Neural cell (in vitro differentiated cells): ENCODE data around the gene COL21A1.

Experiments used
- CTCF ChIP-seq: fragments of 450-650 bp; IDR thresholded peaks from 2 replicates; pipeline ENCODE4 v1.5.1; 2014; ENCODE audit warnings: antibody characterized with exemption, mild to moderate bottlenecking, moderate library complexity; ENCODE audit not compliant: poor library complexity, severe bottlenecking
- EZH2 ChIP-seq: fragments of 200-600, 300-800 bp; shearing (Covaris generic), sonication (generic); IDR thresholded peaks from 2 replicates; pipeline ENCODE4 v1.6.1; 2014; ENCODE audit warnings: antibody characterized with exemption, low read length, borderline replicate concordance, mild to moderate bottlenecking; ENCODE audit not compliant: insufficient read depth, poor library complexity, severe bottlenecking
- POLR2AphosphoS5 ChIP-seq: IDR thresholded peaks from 2 replicates; pipeline ENCODE4 v1.6.1; 2012
- RAD21 ChIP-seq: fragments of 450-650 bp; conservative IDR thresholded peaks from 2 replicates; pipeline ENCODE4 v1.6.1; 2014; ENCODE audit warnings: antibody characterized with exemption, mild to moderate bottlenecking, moderate library complexity
- REST ChIP-seq: IDR thresholded peaks from 2 replicates; pipeline ENCODE4 v1.6.1; 2012; ENCODE audit warnings: borderline replicate concordance
- SMC3 ChIP-seq: fragments of 450-650 bp; conservative IDR thresholded peaks from 2 replicates; pipeline ENCODE4 v1.6.1; 2014; ENCODE audit warnings: antibody characterized with exemption, mild to moderate bottlenecking, moderate library complexity; ENCODE audit not compliant: poor library complexity
- TAF1 ChIP-seq: IDR thresholded peaks from 2 replicates; pipeline ENCODE4 v1.6.1; 2012; ENCODE audit warnings: low read depth

GRCh38 chr6:56073761-56074160 is 173.6 kb downstream of the COL21A1 start:
- no peak for TF ChIP-seq CTCF
- no peak for TF ChIP-seq TAF1
- TF ChIP-seq REST: no peak
- TF ChIP-seq EZH2: no peak
- no peak for TF ChIP-seq SMC3
- no peak for TF ChIP-seq POLR2AphosphoS5
- TF ChIP-seq RAD21: no peak
